Measurements from ENCODE around the gene ZNF212. TPM values are rescaled to one million over a fixed set of nuclear protein-coding genes. Genes with fewer than 3 reads are reported as not detected.

The ZNF212 gene
- total and polyA plus RNA-seq, 9 of the 15 experiments (the other 6 are each of a cell fraction or from before 2014, with no cell fraction given), result 1.8 to 21.4 (median 7.2) TPM

DNA sequence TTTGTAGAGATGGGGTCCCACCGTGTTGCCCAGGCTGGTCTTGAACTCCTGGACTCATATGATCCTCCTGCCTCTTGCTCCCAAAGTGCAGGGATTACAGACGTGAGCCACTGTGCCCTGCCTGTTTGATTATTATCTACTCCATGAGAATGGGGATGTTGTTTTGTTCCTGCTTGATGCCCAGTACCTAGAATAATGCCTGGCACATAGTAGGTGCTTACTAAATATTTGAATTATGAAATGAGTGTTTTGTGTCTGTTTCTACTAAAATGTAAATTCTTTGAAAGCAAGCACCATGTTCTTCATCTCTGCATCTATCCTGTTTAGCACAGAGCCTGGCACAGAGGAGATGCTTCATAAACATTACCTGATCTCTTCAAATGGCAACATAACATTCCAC is 63.4 kb downstream of the ZNF212 start:
- peak; percentile 71; the same call in 1 of the 2 replicates for TF ChIP-seq ZKSCAN1 (IDR thresholded peaks at IDR 0.05; ENCODE audit: low read depth, low read length)
- TF ChIP-seq, protein P1, sequence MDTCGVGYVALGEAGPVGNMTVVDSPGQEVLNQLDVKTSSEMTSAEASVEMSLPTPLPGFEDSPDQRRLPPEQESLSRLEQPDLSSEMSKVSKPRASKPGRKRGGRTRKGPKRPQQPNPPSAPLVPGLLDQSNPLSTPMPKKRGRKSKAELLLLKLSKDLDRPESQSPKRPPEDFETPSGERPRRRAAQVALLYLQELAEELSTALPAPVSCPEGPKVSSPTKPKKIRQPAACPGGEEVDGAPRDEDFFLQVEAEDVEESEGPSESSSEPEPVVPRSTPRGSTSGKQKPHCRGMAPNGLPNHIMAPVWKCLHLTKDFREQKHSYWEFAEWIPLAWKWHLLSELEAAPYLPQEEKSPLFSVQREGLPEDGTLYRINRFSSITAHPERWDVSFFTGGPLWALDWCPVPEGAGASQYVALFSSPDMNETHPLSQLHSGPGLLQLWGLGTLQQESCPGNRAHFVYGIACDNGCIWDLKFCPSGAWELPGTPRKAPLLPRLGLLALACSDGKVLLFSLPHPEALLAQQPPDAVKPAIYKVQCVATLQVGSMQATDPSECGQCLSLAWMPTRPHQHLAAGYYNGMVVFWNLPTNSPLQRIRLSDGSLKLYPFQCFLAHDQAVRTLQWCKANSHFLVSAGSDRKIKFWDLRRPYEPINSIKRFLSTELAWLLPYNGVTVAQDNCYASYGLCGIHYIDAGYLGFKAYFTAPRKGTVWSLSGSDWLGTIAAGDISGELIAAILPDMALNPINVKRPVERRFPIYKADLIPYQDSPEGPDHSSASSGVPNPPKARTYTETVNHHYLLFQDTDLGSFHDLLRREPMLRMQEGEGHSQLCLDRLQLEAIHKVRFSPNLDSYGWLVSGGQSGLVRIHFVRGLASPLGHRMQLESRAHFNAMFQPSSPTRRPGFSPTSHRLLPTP (IDR thresholded peaks at IDR 0.05; ENCODE audit: borderline replicate concordance, extremely low read depth, insufficient read length), result no peak
- BruUV-seq (replicated peaks), result no TSS peak
- no peak for ATAC-seq
- Histone ChIP-seq H2AFZ (ENCODE audit: low read depth, low read length) (no peak overlapping the region), H3K9me1 (ENCODE audit: control insufficient read depth, insufficient read depth, low read length) (no peaks in the 10 kb centered on the region), H3K36me3 (ENCODE audit: control insufficient read depth, insufficient read depth, low read length) (no peaks in the 10 kb centered on the region), H3K4me2 (ENCODE audit: insufficient read depth, low read length) (no peak overlapping the region), H3K27ac (ENCODE audit: extremely low read depth, low read depth, low read length) (no peak overlapping the region), H3K4me1 (replicated peaks in 1 of 2; ENCODE audit: control insufficient read depth in 2 of 2, insufficient read depth in 2 of 2, low read length in 2 of 2) (peaks cover 0 to 6% of the 10 kb centered on the region in 2 experiments; a peak in 1 of 5 replicates), H3K9ac (ENCODE audit: insufficient read depth in 1 of 2, low read depth in 2 of 2, low read length in 2 of 2) (no peak overlapping the region), H3K4me3 (no peak overlapping the region), H3K79me2 (ENCODE audit: control insufficient read depth, insufficient read depth, low read length) (no peaks in the 10 kb centered on the region), H3K27me3 (ENCODE audit: control insufficient read depth in 2 of 2, insufficient read depth in 2 of 2, low read length in 2 of 2) (peaks cover 6 to 29% of the 10 kb centered on the region in 2 experiments; a peak in 3 of 5 replicates), H4K20me1 (replicated peaks; ENCODE audit: control insufficient read depth, insufficient read depth, low read length) (no peaks in the 10 kb centered on the region), H3K9me3 (replicated peaks; ENCODE audit: control insufficient read depth, insufficient read depth, low read depth, low read length) (no peaks in the 10 kb centered on the region)
- no peak for FAIRE-seq
- intact Hi-C loops (cut with micrococcal nuclease) (no loop called here), in situ Hi-C loops (cut with MboI) (no loop called here)
- CTCF ChIA-PET (ENCODE audit: low intra/inter-chr PET ratio), result no interaction called here
- no peak for DNase-seq (ENCODE audit: extremely low read depth in 1 of 4, low spot score in 3 of 4)
- POLR2A ChIA-PET, result interaction anchor here (0.9 kb wide), 1 partner anchor 8 kb away, joined by 3 read pairs; no protein-coding TSS in a partner anchor
- WGBS (ENCODE audit: insufficient coverage, low coverage, missing lambda C conversion rate), result 0% methylated on average over 2 of the region's 2 CpGs

All from K562 (cell line).